ENCODE data around the gene VAC14.

DNA sequence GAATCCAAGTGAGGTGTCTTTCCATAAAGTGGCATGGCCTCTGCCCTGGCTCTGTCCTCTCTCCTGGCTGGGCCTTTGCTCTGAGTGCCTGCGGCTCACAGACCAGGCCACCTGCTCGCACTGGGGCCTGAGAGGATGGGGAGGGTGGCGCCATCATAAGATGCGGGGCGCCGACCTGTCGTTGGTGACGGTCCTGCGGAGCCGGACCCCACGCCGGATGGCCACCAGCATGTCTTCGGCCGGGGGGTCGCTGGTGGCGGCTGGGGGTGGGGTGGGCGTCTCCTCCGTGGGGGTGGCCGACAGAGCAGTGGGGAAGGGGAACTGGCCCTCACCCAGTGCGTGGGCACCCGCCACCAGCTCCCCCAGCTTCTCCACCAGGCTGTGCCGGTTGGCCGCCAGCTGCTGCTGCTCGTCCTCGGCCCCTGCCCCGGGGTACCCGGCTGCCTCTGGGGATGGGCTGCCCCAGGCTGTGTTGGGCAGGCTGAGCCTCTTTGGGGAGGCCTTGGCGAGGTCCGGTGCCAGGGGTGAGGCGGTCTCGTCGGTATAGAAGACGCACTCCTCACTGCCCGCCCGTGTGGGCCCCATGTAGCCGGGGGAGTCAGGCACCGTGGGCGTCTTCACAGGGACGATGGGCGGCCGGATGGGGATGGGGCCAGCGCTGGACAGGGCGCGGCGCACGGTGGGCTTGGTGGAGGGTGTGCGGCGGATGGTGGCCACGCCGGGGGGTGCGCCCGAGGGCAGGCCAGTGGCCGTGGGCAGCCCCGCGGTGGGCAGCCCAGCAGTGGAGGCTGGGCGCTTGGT lies 137.2 kb downstream of the VAC14 start:
- no peak for TF ChIP-seq SPI1 (IDR thresholded peaks at IDR 0.05; ENCODE audit: low read depth, low read length)
- TF ChIP-seq POLR2AphosphoS5 (IDR thresholded peaks at IDR 0.05; ENCODE audit: low read depth, low read length), result no peak
- no peak for TF ChIP-seq POLR2A (IDR thresholded peaks at IDR 0.05; ENCODE audit: low read depth, low read length)

Data from GM12891 (cell line).